Mesothelial cell of epicardium (in vitro differentiated cells): ENCODE results near the gene ILF2. TPM values are rescaled to one million over a fixed set of nuclear protein-coding genes. Genes with fewer than 3 reads are reported as not detected.

Source experiments
- DNase-seq, 2 experiments: peaks; one replicate each; pipeline ENCODE4 v3.0.0; 2021; ENCODE audit warnings: low spot score in 2 of 2; ENCODE audit not compliant: unreplicated experiment in 2 of 2
- H3K27ac Mint-ChIP-seq: 2 replicates; pipeline ENCODE4 v1.8.0; 2021; ENCODE audit warnings: mixed read lengths
- H3K27me3 Mint-ChIP-seq: 2 replicates; pipeline ENCODE4 v1.8.0; 2021; ENCODE audit warnings: low read depth, mixed read lengths
- H3K36me3 Mint-ChIP-seq: 2 replicates; pipeline ENCODE4 v1.8.0; 2021; ENCODE audit warnings: mixed read lengths
- H3K4me1 Mint-ChIP-seq: 2 replicates; pipeline ENCODE4 v1.8.0; 2021; ENCODE audit warnings: mixed read lengths
- H3K4me3 Mint-ChIP-seq: 2 replicates; pipeline ENCODE4 v1.8.0; 2021; ENCODE audit warnings: mild to moderate bottlenecking, moderate library complexity, mixed read lengths
- H3K9me3 Mint-ChIP-seq: 2 replicates; pipeline ENCODE4 v1.8.0; 2021; ENCODE audit warnings: mixed read lengths
- total RNA-seq: library from RNA; stranded (reverse); gene quantifications from 3 replicates; pipeline ENCODE4 v1.2.1, GENCODE V29; 2021
- TF ChIP-seq, protein P1 (sequence below): fragments of 200-600 bp; sonication (generic); IDR thresholded peaks from one replicate; pipeline ENCODE4 v1.5.0; 2021; ENCODE audit warnings: antibody characterized with exemption; ENCODE audit not compliant: unreplicated experiment

The ILF2 gene
- total RNA-seq, 1 donor from 2014 or later, result 204 TPM

- H3K27me3 Mint-ChIP-seq, result no peaks in the 10 kb centered on the region
- TF ChIP-seq, protein P1, sequence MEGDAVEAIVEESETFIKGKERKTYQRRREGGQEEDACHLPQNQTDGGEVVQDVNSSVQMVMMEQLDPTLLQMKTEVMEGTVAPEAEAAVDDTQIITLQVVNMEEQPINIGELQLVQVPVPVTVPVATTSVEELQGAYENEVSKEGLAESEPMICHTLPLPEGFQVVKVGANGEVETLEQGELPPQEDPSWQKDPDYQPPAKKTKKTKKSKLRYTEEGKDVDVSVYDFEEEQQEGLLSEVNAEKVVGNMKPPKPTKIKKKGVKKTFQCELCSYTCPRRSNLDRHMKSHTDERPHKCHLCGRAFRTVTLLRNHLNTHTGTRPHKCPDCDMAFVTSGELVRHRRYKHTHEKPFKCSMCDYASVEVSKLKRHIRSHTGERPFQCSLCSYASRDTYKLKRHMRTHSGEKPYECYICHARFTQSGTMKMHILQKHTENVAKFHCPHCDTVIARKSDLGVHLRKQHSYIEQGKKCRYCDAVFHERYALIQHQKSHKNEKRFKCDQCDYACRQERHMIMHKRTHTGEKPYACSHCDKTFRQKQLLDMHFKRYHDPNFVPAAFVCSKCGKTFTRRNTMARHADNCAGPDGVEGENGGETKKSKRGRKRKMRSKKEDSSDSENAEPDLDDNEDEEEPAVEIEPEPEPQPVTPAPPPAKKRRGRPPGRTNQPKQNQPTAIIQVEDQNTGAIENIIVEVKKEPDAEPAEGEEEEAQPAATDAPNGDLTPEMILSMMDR, result no peak
- H3K9me3 Mint-ChIP-seq, result no peaks in the 10 kb centered on the region
- no peak overlapping the region for H3K27ac Mint-ChIP-seq
- H3K4me3 Mint-ChIP-seq, result no peak overlapping the region
- peaks cover 30% of the 10 kb centered on the region for H3K4me1 Mint-ChIP-seq
- no peak for DNase-seq
- H3K36me3 Mint-ChIP-seq, result peaks cover 22% of the 10 kb centered on the region
These were observed 53.1 kb downstream of the ILF2 start for GRCh38 chr1:153617663-153618062.

DNA sequence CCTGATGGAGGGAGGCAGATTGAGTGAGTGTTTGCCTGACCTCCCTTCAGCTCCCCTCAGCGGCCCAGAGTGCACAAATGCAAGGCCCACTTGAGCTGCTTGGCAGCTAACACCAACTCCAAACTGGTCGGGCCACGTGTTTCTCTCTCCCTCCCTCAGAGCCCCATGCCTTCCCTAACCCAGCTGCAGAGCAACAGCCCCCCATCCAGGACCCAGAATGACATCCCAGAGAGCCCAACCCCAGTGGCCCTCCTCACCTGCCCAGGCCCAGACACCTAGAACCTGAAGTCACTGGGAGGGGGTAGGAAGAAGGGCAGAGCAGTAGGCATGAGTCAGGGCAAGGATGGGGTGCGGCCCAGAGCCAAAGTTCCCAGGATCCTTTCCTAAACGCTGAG, 53.9 kb downstream of the ILF2 start:
- no peak for DNase-seq
- Mint-ChIP-seq H3K4me1 (peaks cover 37% of the 10 kb centered on the region), H3K36me3 (peaks cover 18% of the 10 kb centered on the region), H3K27ac (no peak overlapping the region), H3K4me3 (no peak overlapping the region), H3K27me3 (no peaks in the 10 kb centered on the region), H3K9me3 (no peaks in the 10 kb centered on the region)
- TF ChIP-seq, protein P1, result no peak

DNA sequence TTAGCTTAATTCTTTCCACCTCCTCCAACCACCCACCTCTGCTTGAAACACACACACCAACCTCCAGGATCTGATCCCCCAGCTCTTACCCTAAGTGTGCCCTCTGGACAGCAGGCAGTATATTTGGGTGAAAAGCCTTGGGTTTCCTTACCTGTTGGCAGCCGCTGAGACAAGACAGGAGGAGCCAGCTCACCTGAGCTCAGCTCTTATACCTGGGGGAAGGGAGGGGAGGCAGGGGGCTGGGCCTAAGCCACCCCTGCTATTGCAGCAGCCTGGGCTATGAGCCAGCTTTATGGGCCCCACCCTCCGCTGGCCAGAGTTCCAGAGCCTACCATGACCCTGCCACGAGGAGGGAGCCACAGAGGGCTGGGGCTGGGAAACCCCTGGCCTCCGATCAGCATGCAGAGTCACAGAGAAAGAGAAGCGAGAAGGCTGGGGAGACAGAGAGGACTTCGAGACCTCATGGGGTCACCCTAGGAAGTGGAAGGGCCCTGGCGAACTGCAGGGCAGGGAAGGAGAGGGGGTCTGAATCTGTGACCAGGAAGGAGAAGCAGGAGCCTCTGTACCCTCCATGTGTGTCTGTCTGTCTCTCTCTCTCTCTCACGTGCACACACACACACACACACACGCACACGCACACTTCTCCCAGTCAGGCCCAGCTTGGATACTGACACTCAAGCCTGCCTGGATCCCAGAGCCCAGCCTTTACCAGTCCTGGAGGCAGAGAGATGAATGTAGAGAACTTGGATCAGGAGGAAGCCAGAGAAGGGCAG, 54.5 kb downstream of the ILF2 start, which contains the start of gene S100A14:
Gene S100A14 (minus strand): TSS at position 182 of the 773 bp plus-strand sequence. CDS start 467 bp downstream, outside the sequence.
- Mint-ChIP-seq H3K27ac (peak within 1 kb of the TSS; percentile 58), H3K9me3 (no peaks in the 10 kb centered on the region), H3K36me3 (peaks cover 18% of the 10 kb centered on the region), H3K4me3 (no peak within 1 kb of the TSS), H3K27me3 (no peaks in the 10 kb centered on the region), H3K4me1 (peaks cover 43% of the 10 kb centered on the region)
- TF ChIP-seq, protein P1, result no peak
- no peak for DNase-seq

GRCh38 chr1:153615406-153615805, 55.4 kb downstream of the ILF2 start:
- Mint-ChIP-seq H3K4me1 (peaks cover 51% of the 10 kb centered on the region), H3K27ac (no peak overlapping the region), H3K4me3 (no peak overlapping the region)

DNA sequence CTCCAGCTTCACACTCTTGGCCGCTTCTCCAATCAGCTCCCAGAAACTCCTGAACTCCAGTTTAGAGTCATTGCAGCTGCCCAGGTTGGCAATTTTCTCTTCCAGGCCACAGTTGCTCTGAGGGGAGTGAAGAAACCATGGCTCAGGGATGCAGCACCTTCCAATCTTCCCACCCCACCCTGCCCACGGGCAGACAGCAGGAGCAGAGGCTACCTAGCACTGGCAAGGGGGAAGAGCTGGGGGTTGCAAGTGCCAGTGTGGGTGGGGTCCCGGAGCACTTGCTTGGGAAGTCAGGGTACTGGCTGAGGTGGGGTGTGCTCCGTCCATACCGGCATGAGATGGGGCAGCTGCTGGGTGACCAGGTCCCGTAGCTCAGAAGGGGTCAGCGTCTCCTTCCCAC, 55.9 kb downstream of the ILF2 start:
- peaks cover 56% of the 10 kb centered on the region for H3K4me1 Mint-ChIP-seq
- H3K36me3 Mint-ChIP-seq, result peaks cover 11% of the 10 kb centered on the region
- no peaks in the 10 kb centered on the region for H3K27me3 Mint-ChIP-seq
- DNase-seq, result no peak
- TF ChIP-seq, protein P1, result no peak
- H3K4me3 Mint-ChIP-seq, result no peak overlapping the region
- no peak overlapping the region for H3K27ac Mint-ChIP-seq
- no peaks in the 10 kb centered on the region for H3K9me3 Mint-ChIP-seq

More at GRCh38 chr1:153615406-153615805, 55.4 kb downstream of the ILF2 start:
- H3K27me3 Mint-ChIP-seq, result no peaks in the 10 kb centered on the region
- TF ChIP-seq, protein P1, result no peak
- no peaks in the 10 kb centered on the region for H3K9me3 Mint-ChIP-seq
- DNase-seq, result no peak
- peaks cover 14% of the 10 kb centered on the region for H3K36me3 Mint-ChIP-seq
